ENCODE data around the gene SPRY4.

DNA sequence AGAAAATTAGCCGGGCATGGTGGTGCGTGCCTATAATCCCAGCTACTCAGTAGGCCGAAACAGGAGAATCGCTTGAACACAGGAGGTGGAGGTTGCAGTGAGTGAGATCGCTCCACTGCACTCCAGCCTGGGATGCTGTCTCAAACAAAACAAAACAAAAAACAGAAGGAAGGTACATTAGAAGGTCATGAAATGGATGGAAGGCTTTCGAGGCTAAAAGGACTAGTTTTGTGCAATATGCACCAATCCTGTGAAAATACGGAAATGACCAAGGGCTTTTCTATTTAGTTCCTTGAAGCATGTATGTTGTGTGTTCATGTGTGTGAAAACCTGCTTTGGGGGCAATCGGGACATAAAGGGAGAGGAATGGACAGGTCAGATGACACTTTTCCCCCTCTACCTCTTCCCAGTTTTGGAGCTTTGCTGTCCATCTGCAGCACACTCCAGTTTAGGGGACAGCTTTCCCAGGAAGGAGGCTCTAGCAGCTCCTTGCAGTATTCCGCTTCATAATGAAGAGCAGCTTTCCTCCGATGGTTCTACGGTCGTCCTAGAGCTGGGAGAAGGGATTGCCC, 15.0 kb downstream of the SPRY4 start:
- TF ChIP-seq, protein P1, sequence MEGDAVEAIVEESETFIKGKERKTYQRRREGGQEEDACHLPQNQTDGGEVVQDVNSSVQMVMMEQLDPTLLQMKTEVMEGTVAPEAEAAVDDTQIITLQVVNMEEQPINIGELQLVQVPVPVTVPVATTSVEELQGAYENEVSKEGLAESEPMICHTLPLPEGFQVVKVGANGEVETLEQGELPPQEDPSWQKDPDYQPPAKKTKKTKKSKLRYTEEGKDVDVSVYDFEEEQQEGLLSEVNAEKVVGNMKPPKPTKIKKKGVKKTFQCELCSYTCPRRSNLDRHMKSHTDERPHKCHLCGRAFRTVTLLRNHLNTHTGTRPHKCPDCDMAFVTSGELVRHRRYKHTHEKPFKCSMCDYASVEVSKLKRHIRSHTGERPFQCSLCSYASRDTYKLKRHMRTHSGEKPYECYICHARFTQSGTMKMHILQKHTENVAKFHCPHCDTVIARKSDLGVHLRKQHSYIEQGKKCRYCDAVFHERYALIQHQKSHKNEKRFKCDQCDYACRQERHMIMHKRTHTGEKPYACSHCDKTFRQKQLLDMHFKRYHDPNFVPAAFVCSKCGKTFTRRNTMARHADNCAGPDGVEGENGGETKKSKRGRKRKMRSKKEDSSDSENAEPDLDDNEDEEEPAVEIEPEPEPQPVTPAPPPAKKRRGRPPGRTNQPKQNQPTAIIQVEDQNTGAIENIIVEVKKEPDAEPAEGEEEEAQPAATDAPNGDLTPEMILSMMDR (IDR thresholded peaks at IDR 0.05), result no peak
- TF ChIP-seq POLR2A (IDR thresholded peaks at IDR 0.05) (no peak), POLR2AphosphoS5 (IDR thresholded peaks at IDR 0.05) (no peak)
